ENCODE measurements around the gene EIF2B5.

EIF2B5 gene

GRCh38 chr3:184173374-184173722 is 38.2 kb downstream of the EIF2B5 start:
- DNase-seq (ENCODE audit: low read depth in 2 of 2), result no peak

- no peak for DNase-seq (ENCODE audit: low read depth in 2 of 2)
Measured at GRCh38 chr3:184174284-184174645, 39.1 kb downstream of the EIF2B5 start.

GRCh38 chr3:184174646-184175492 is 39.7 kb downstream of the EIF2B5 start, which contains the start of gene AP2M1:
Gene AP2M1, plus strand, starts transcription at chr3:184174855. Its CDS starts 2,139 bp downstream, at chr3:184176994.
- peak; percentile 97 for DNase-seq (ENCODE audit: low read depth in 2 of 2)

- no peak for DNase-seq (ENCODE audit: low read depth in 2 of 2)
Measured at GRCh38 chr3:184175506-184175905, 40.3 kb downstream of the EIF2B5 start.

GRCh38 chr3:184175981-184176376 is 40.8 kb downstream of the EIF2B5 start:
- no peak for DNase-seq (ENCODE audit: low read depth in 2 of 2)

GRCh38 chr3:184176377-184177330 is 41.5 kb downstream of the EIF2B5 start:
- DNase-seq (ENCODE audit: low read depth in 2 of 2), result no peak

- DNase-seq (ENCODE audit: low read depth in 2 of 2), result no peak
Measured at GRCh38 chr3:184177331-184177731, 42.2 kb downstream of the EIF2B5 start.

- DNase-seq (ENCODE audit: low read depth in 2 of 2), result no peak
Measured at GRCh38 chr3:184177767-184178306, 42.7 kb downstream of the EIF2B5 start.

GRCh38 chr3:184178521-184179138 is 43.5 kb downstream of the EIF2B5 start:
- no peak for DNase-seq (ENCODE audit: low read depth in 2 of 2)

- no peak for DNase-seq (ENCODE audit: low read depth in 2 of 2)
Measured at GRCh38 chr3:184180165-184180564, 45.0 kb downstream of the EIF2B5 start.

- no peak for DNase-seq (ENCODE audit: low read depth in 2 of 2)
Measured at GRCh38 chr3:184181596-184181995, 46.4 kb downstream of the EIF2B5 start.

GRCh38 chr3:184183679-184184078 is 48.5 kb downstream of the EIF2B5 start:
- DNase-seq (ENCODE audit: low read depth in 2 of 2), result no peak

GRCh38 chr3:184184546-184185230 is 49.5 kb downstream of the EIF2B5 start:
- DNase-seq (ENCODE audit: low read depth in 2 of 2), result no peak

GRCh38 chr3:184185461-184186183 is 50.5 kb downstream of the EIF2B5 start:
- DNase-seq (ENCODE audit: low read depth in 2 of 2), result peak; percentile 98 to 100

- peak in 1 of 2 donors; percentile 5 for DNase-seq (ENCODE audit: low read depth in 2 of 2)
Measured at GRCh38 chr3:184186184-184186901, 51.2 kb downstream of the EIF2B5 start, which contains the start of gene ABCF3. Gene ABCF3, plus strand, starts transcription at chr3:184186199. Its CDS starts 9 bp downstream, at chr3:184186208.

GRCh38 chr3:184186902-184187207 is 51.7 kb downstream of the EIF2B5 start:
- DNase-seq (ENCODE audit: low read depth in 2 of 2), result no peak

GRCh38 chr3:184188080-184188479 is 52.9 kb downstream of the EIF2B5 start:
- no peak for DNase-seq (ENCODE audit: low read depth in 2 of 2)

GRCh38 chr3:184189421-184189820 is 54.3 kb downstream of the EIF2B5 start:
- DNase-seq (ENCODE audit: low read depth in 2 of 2), result no peak

- DNase-seq (ENCODE audit: low read depth in 2 of 2), result no peak
Measured at GRCh38 chr3:184192889-184193288, 57.7 kb downstream of the EIF2B5 start.

- DNase-seq (ENCODE audit: low read depth in 2 of 2), result no peak
Measured at GRCh38 chr3:184193991-184194539, 58.9 kb downstream of the EIF2B5 start.

Data from stimulated activated CD8-positive, alpha-beta memory T cell treated with anti-CD3 and anti-CD28 coated beads, Interleukin-7, amount 100 ng/mL, for 4 hours (primary cell).